ENCODE measurements around the gene USP54. TPM values are rescaled to one million over a fixed set of nuclear protein-coding genes. Genes with fewer than 3 reads are reported as not detected.

The USP54 gene
- total and polyA plus RNA-seq, 2 donors (not counting 3 experiments of a cell fraction or from before 2014, with no cell fraction given) = 9.3 to 14.2 TPM

- POLR2A ChIA-PET = no interaction called here
- no peaks in the 10 kb centered on the region for H3K4me1 ChIP-seq (ENCODE audit: control insufficient read depth, extremely low read depth, insufficient read depth, low read length)
- H3K9me3 ChIP-seq (replicated peaks; ENCODE audit: control insufficient read depth, insufficient read depth, low read length) = no peaks in the 10 kb centered on the region
- no peak overlapping the region for H3K9ac ChIP-seq (replicated peaks; ENCODE audit: extremely low read depth, insufficient read depth, low read length)
- no peaks in the 10 kb centered on the region for H4K20me1 ChIP-seq (replicated peaks; ENCODE audit: control insufficient read depth, extremely low read depth, insufficient read depth, low read length)
- H3K27me3 ChIP-seq (ENCODE audit: control insufficient read depth in 2 of 2, insufficient read depth in 2 of 2, low read length in 2 of 2) = no peaks in the 10 kb centered on the region
- CTCF ChIA-PET = interaction anchor here (0.6 to 1.1 kb wide), 2 partner anchors 16 to 63 kb away, joined by 3 to 5 read pairs; no protein-coding TSS in a partner anchor
- intact Hi-C loops (cut with micrococcal nuclease) (no loop called here), dilution Hi-C loops (cut with MboI; ENCODE audit: extremely low pct_ligation_motif_present, low sequenced_read_pairs) (no loop called here)
- no peak for TF ChIP-seq MAX (IDR thresholded peaks at IDR 0.05; ENCODE audit: insufficient read depth, insufficient read length)
- peaks cover 0 to 2% of the 10 kb centered on the region in 2 experiments for H3K36me3 ChIP-seq (ENCODE audit: control insufficient read depth in 2 of 2, extremely low read depth in 1 of 2, insufficient read depth in 2 of 2, low read length in 2 of 2)
- no peak overlapping the region for H2AFZ ChIP-seq (ENCODE audit: low read depth, low read length)
- no peak overlapping the region for H3K4me3 ChIP-seq (replicated peaks in 1 of 3; ENCODE audit: insufficient read depth in 1 of 3, low read depth in 1 of 3, low read length in 3 of 3)
- FAIRE-seq (no peak), DNase-seq (ENCODE audit: low read depth, low spot score) (no peak)
- H3K79me2 ChIP-seq (ENCODE audit: control insufficient read depth, insufficient read depth, low read length) = no peaks in the 10 kb centered on the region
- no peak overlapping the region for H3K27ac ChIP-seq (ENCODE audit: insufficient read depth, low read depth, low read length)
- H3K9me1 ChIP-seq (replicated peaks; ENCODE audit: control insufficient read depth, extremely low read depth, insufficient read depth, low read length) = no peaks in the 10 kb centered on the region
- no peak overlapping the region for H3K4me2 ChIP-seq (ENCODE audit: insufficient read depth, low read length)
- no TSS peak for BruUV-seq (replicated peaks)
Measured at GRCh38 chr10:73545357-73545756, 45.8 kb downstream of the USP54 start.

- no peak overlapping the region for H3K27ac ChIP-seq (ENCODE audit: insufficient read depth, low read depth, low read length)
- intact Hi-C loops (cut with micrococcal nuclease) = no loop called here
- H3K9ac ChIP-seq (replicated peaks; ENCODE audit: extremely low read depth, insufficient read depth, low read length) = no peak overlapping the region
- dilution Hi-C loops (cut with MboI; ENCODE audit: extremely low pct_ligation_motif_present, low sequenced_read_pairs) = loop anchor here (10.0 kb wide), 1 partner anchor 87 kb away; no protein-coding TSS in a partner anchor
- no peaks in the 10 kb centered on the region for H3K4me1 ChIP-seq (ENCODE audit: control insufficient read depth, extremely low read depth, insufficient read depth, low read length)
- no peaks in the 10 kb centered on the region for H3K9me3 ChIP-seq (replicated peaks; ENCODE audit: control insufficient read depth, insufficient read depth, low read length)
- no peaks in the 10 kb centered on the region for H3K9me1 ChIP-seq (replicated peaks; ENCODE audit: control insufficient read depth, extremely low read depth, insufficient read depth, low read length)
- FAIRE-seq (no peak), DNase-seq (ENCODE audit: low read depth, low spot score) (no peak)
- ChIA-PET CTCF (interaction anchor here (1.5 kb wide), 1 partner anchor 106 kb away, joined by 5 read pairs; no protein-coding TSS in a partner anchor), POLR2A (interaction anchor here (0.6 kb wide), 1 partner anchor 85 kb away, joined by 3 read pairs; no protein-coding TSS in a partner anchor)
- H3K79me2 ChIP-seq (ENCODE audit: control insufficient read depth, insufficient read depth, low read length) = no peaks in the 10 kb centered on the region
- H3K36me3 ChIP-seq (ENCODE audit: control insufficient read depth in 2 of 2, extremely low read depth in 1 of 2, insufficient read depth in 2 of 2, low read length in 2 of 2) = peaks cover 0 to 2% of the 10 kb centered on the region in 2 experiments
- no peak overlapping the region for H2AFZ ChIP-seq (ENCODE audit: low read depth, low read length)
- no peak for TF ChIP-seq POLR2A (IDR thresholded peaks at IDR 0.05; ENCODE audit: low read depth, low read length)
- TF ChIP-seq POLR2AphosphoS5 (IDR thresholded peaks at IDR 0.05; ENCODE audit: insufficient read depth, low read depth, low read length) = no peak
- no peak for TF ChIP-seq MYC (IDR thresholded peaks at IDR 0.05; ENCODE audit: low read depth, low read length)
- TF ChIP-seq FOS (IDR thresholded peaks at IDR 0.05; ENCODE audit: borderline replicate concordance, insufficient read depth, low read length) = no peak
- no peak for TF ChIP-seq JUN (IDR thresholded peaks at IDR 0.05; ENCODE audit: borderline replicate concordance, insufficient read depth, insufficient read length, low read depth)
- TF ChIP-seq MAX (IDR thresholded peaks at IDR 0.05; ENCODE audit: insufficient read depth, insufficient read length) = no peak
- no peak for TF ChIP-seq EZH2 (IDR thresholded peaks at IDR 0.05; ENCODE audit: borderline replicate concordance, low read depth, low read length, severe bottlenecking)
- no peak for TF ChIP-seq GATA2 (IDR thresholded peaks at IDR 0.05; ENCODE audit: insufficient read depth, insufficient read length, low read depth, low read length)
- no peak for TF ChIP-seq CTCF (IDR thresholded peaks at IDR 0.05; ENCODE audit: extremely low read depth in 1 of 2, insufficient read depth in 1 of 2, low read depth in 1 of 2, low read length in 2 of 2)
- H3K4me2 ChIP-seq (ENCODE audit: insufficient read depth, low read length) = no peak overlapping the region
- no TSS peak for BruUV-seq (replicated peaks)
- H3K27me3 ChIP-seq (ENCODE audit: control insufficient read depth in 2 of 2, insufficient read depth in 2 of 2, low read length in 2 of 2) = no peaks in the 10 kb centered on the region
- H3K4me3 ChIP-seq (replicated peaks in 1 of 3; ENCODE audit: insufficient read depth in 1 of 3, low read depth in 1 of 3, low read length in 3 of 3) = no peak overlapping the region
- no peaks in the 10 kb centered on the region for H4K20me1 ChIP-seq (replicated peaks; ENCODE audit: control insufficient read depth, extremely low read depth, insufficient read depth, low read length)
Measured at GRCh38 chr10:73537709-73538108, 53.4 kb downstream of the USP54 start.

Measured in endothelial cell of umbilical vein (primary cell).